ENCODE results near the gene ID2.

Gene ID2

DNA sequence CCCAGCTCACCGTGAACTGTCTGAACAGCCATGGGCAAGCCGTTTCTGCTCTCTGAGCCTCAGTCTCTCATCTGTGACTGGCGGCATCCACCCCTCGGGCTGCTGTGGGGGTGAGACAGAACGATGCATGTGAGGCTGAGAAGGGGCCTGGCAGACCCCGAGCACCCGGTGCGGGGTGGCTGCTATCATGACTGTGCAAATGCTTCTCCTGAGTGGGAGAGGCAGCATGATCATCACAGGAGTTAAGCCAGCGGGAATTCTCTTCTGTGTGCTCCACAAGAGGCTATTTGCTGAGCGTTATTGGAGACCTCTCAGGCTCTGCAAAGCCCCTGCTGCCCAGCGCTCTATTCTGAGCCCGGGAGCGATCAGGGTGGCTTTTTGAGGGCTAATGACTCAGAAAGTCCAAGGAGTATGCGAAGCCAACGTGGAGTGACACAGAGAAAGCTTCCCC, 45.8 kb upstream of the ID2 start:
- peaks cover 90% of the 10 kb centered on the region for H3K4me1 Mint-ChIP-seq
- no peaks in the 10 kb centered on the region for H3K36me3 Mint-ChIP-seq (ENCODE audit: low read depth)
- peak overlapping the region; percentile 99 for H3K27ac Mint-ChIP-seq
- TF ChIP-seq, protein P1, sequence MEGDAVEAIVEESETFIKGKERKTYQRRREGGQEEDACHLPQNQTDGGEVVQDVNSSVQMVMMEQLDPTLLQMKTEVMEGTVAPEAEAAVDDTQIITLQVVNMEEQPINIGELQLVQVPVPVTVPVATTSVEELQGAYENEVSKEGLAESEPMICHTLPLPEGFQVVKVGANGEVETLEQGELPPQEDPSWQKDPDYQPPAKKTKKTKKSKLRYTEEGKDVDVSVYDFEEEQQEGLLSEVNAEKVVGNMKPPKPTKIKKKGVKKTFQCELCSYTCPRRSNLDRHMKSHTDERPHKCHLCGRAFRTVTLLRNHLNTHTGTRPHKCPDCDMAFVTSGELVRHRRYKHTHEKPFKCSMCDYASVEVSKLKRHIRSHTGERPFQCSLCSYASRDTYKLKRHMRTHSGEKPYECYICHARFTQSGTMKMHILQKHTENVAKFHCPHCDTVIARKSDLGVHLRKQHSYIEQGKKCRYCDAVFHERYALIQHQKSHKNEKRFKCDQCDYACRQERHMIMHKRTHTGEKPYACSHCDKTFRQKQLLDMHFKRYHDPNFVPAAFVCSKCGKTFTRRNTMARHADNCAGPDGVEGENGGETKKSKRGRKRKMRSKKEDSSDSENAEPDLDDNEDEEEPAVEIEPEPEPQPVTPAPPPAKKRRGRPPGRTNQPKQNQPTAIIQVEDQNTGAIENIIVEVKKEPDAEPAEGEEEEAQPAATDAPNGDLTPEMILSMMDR (IDR thresholded peaks at IDR 0.05): no peak
- H3K9me3 Mint-ChIP-seq: no peaks in the 10 kb centered on the region
- DNase-seq: peak; percentile 31
- H3K27me3 Mint-ChIP-seq (ENCODE audit: low read depth, poor library complexity): peaks cover 12% of the 10 kb centered on the region
- H3K4me3 Mint-ChIP-seq: no peak overlapping the region

- Mint-ChIP-seq H3K27ac (peak overlapping the region; percentile 99), H3K4me1 (peaks cover 90% of the 10 kb centered on the region), H3K4me3 (peak overlapping the region; percentile 64), H3K36me3 (ENCODE audit: low read depth) (no peaks in the 10 kb centered on the region), H3K9me3 (no peaks in the 10 kb centered on the region), H3K27me3 (ENCODE audit: low read depth, poor library complexity) (peaks cover 12% of the 10 kb centered on the region)
- peak; percentile 65 for DNase-seq
- TF ChIP-seq, protein P1 (IDR thresholded peaks at IDR 0.05): no peak
These were observed 44.9 kb upstream of the ID2 start for GRCh38 chr2:8636721-8637636.

- H3K9me3 Mint-ChIP-seq: no peaks in the 10 kb centered on the region
- H3K36me3 Mint-ChIP-seq (ENCODE audit: low read depth): no peaks in the 10 kb centered on the region
- TF ChIP-seq, protein P1 (IDR thresholded peaks at IDR 0.05): no peak
- H3K4me1 Mint-ChIP-seq: peaks cover 91% of the 10 kb centered on the region
- no peak for DNase-seq
- H3K27me3 Mint-ChIP-seq (ENCODE audit: low read depth, poor library complexity): peaks cover 16% of the 10 kb centered on the region
- peak overlapping the region; percentile 61 for H3K4me3 Mint-ChIP-seq
- H3K27ac Mint-ChIP-seq: peak overlapping the region; percentile 95
These were observed 43.5 kb upstream of the ID2 start for GRCh38 chr2:8638327-8638726.

DNA sequence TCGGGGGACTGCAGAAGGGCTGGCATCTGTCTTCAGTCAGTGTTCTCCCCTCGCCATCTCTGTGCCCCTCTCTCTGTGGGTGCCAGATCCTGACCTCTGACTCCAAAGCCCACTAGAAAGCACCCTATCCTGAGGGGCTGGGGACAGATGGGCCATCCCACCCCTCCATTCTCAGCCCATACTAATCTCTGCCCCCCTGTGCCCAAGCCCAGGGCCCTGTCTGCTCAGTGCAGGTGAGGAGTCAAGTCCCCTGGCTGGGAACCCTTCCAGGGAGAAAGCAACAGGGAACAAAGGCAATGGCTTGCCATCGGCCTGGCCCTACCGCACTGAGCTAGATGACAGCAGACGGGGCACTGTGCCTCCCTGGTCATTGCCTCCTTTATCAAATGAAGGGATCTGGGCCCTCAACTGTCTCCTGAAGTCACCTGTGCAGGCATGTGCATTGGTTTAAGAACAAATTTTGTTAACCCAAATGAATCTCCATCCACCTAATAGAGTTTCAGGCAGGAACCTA, 42.7 kb upstream of the ID2 start:
- DNase-seq: no peak
- Mint-ChIP-seq H3K27me3 (ENCODE audit: low read depth, poor library complexity) (peaks cover 10% of the 10 kb centered on the region), H3K4me1 (peaks cover 86% of the 10 kb centered on the region), H3K9me3 (no peaks in the 10 kb centered on the region), H3K27ac (peak overlapping the region; percentile 95), H3K4me3 (no peak overlapping the region), H3K36me3 (ENCODE audit: low read depth) (no peaks in the 10 kb centered on the region)
- TF ChIP-seq, protein P1 (IDR thresholded peaks at IDR 0.05): no peak

DNA sequence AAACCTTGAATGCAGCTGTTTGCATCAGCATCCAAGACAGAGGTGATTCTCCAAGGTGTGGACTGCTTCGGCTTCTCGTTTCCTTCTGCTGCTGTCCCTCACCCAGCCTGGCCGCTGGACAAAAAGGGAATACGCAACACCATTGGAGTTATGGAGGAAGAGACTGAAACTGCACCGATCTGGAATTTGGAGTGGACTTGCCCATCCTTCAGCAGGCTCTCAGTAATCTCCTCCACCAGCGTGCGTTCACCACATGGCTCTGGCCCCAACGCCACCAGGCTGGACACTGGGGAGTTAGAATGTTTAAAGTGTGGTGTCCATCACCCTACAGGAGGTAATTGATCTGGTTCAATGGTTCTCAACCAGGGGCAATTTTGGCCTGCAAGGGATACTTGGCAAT, 41.4 kb upstream of the ID2 start:
- Mint-ChIP-seq H3K4me1 (peaks cover 77% of the 10 kb centered on the region), H3K27ac (no peak overlapping the region), H3K36me3 (ENCODE audit: low read depth) (no peaks in the 10 kb centered on the region), H3K27me3 (ENCODE audit: low read depth, poor library complexity) (peaks cover 10% of the 10 kb centered on the region), H3K9me3 (no peaks in the 10 kb centered on the region), H3K4me3 (no peak overlapping the region)
- DNase-seq: no peak
- TF ChIP-seq, protein P1 (IDR thresholded peaks at IDR 0.05): no peak
